ENCODE results near the gene C1orf141. TPM values are rescaled to one million over a fixed set of nuclear protein-coding genes. Genes with fewer than 3 reads are reported as not detected.

Gene C1orf141
- total and polyA plus RNA-seq, 2 donors (not counting 1 experiment from before 2014, with no cell fraction given): not detected

DNA sequence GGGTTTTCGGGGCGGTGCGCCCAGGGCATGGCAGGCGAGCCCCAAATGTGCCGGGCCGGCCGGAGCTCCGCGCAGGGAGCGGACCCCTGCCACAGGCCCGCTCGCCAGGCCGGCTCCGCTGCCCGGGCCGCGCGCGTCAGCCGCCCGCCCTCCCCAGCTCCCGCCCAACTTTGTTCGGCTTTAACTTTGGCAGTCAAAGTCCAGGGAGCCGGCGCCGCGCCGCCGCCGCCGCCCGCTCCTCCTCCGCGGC is 81.3 kb downstream of the C1orf141 start:
- peaks cover 5% of the 10 kb centered on the region for H3K79me2 ChIP-seq (ENCODE audit: control insufficient read depth, insufficient read depth, low read length)
- ATAC-seq (ENCODE audit: low read depth) (peak; percentile 23), DNase-seq (no peak)
- Mint-ChIP-seq H3K9me3 (ENCODE audit: insufficient read depth) (no peaks in the 10 kb centered on the region), H3K4me3 (peak overlapping the region; percentile 90), H3K27ac (peak overlapping the region; percentile 95), H3K27me3 (no peaks in the 10 kb centered on the region), H3K4me1 (peaks cover 26% of the 10 kb centered on the region)
- peak overlapping the region; percentile 94 for H2AFZ ChIP-seq (ENCODE audit: insufficient read depth, low read depth, low read length, poor library complexity, severe bottlenecking)
- intact Hi-C loops (cut with micrococcal nuclease): loop anchor here (2.0 to 5.0 kb wide), 4 partner anchors 71 to 1986 kb away; partner anchors contain the start of genes GADD45A and SERBP1
- no peaks in the 10 kb centered on the region for H3K9me3 ChIP-seq (ENCODE audit: control extremely low read depth in 1 of 3, control insufficient read depth in 2 of 3, insufficient read depth in 1 of 3, low read length in 2 of 3)
- no peaks in the 10 kb centered on the region for H3K27me3 ChIP-seq (replicated peaks in 1 of 4; ENCODE audit: control extremely low read depth in 1 of 4, control insufficient read depth in 3 of 4, insufficient read depth in 4 of 4, low read length in 3 of 4)
- no peaks in the 10 kb centered on the region for H4K20me1 ChIP-seq (ENCODE audit: control insufficient read depth, insufficient read depth, low read length, poor library complexity, severe bottlenecking)
- TF ChIP-seq, protein P1, sequence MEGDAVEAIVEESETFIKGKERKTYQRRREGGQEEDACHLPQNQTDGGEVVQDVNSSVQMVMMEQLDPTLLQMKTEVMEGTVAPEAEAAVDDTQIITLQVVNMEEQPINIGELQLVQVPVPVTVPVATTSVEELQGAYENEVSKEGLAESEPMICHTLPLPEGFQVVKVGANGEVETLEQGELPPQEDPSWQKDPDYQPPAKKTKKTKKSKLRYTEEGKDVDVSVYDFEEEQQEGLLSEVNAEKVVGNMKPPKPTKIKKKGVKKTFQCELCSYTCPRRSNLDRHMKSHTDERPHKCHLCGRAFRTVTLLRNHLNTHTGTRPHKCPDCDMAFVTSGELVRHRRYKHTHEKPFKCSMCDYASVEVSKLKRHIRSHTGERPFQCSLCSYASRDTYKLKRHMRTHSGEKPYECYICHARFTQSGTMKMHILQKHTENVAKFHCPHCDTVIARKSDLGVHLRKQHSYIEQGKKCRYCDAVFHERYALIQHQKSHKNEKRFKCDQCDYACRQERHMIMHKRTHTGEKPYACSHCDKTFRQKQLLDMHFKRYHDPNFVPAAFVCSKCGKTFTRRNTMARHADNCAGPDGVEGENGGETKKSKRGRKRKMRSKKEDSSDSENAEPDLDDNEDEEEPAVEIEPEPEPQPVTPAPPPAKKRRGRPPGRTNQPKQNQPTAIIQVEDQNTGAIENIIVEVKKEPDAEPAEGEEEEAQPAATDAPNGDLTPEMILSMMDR (IDR thresholded peaks at IDR 0.05): no peak
- no peak for TF ChIP-seq EZH2 (IDR thresholded peaks at IDR 0.05; ENCODE audit: borderline replicate concordance, insufficient read depth, low read depth, low read length, poor library complexity, severe bottlenecking)
- H3K9ac ChIP-seq (ENCODE audit: low read length): peak overlapping the region; percentile 77
- peak overlapping the region; percentile 84 to 88 for H3K27ac ChIP-seq (ENCODE audit: low read length in 2 of 2)
- H3K4me3 ChIP-seq (ENCODE audit: control extremely low read depth in 1 of 5, extremely low read depth in 1 of 5, insufficient read depth in 1 of 5, low read depth in 2 of 5, low read length in 4 of 5): peak overlapping the region; percentile 68 to 78 (median 77)
- peaks cover 5 to 19% of the 10 kb centered on the region in 2 experiments for H3K36me3 ChIP-seq (replicated peaks in 1 of 2; ENCODE audit: control extremely low read depth in 1 of 2, control insufficient read depth in 1 of 2, extremely low read depth in 1 of 2, insufficient read depth in 2 of 2, low read length in 1 of 2)
- WGBS (ENCODE audit: insufficient coverage): 0% methylated on average over 34 of the region's 34 CpGs
- peaks cover 11 to 15% of the 10 kb centered on the region in 2 donors for H3K4me1 ChIP-seq (ENCODE audit: control insufficient read depth in 2 of 2, insufficient read depth in 2 of 2, low read length in 2 of 2)
- ChIA-PET CTCF (interaction anchor here (1.0 to 3.3 kb wide), 7 partner anchors 58 to 161 kb away, joined by 3 to 34 read pairs (median 3); no protein-coding TSS in a partner anchor), POLR2A (interaction anchor here (0.7 to 1.5 kb wide), 2 partner anchors 129 to 632 kb away, joined by 3 to 5 read pairs; partner anchors contain the start of genes DNAI4, GADD45A and MIER1)
- peak overlapping the region; percentile 84 for H3K4me2 ChIP-seq (replicated peaks; ENCODE audit: low read depth, low read length, poor library complexity, severe bottlenecking)

DNA sequence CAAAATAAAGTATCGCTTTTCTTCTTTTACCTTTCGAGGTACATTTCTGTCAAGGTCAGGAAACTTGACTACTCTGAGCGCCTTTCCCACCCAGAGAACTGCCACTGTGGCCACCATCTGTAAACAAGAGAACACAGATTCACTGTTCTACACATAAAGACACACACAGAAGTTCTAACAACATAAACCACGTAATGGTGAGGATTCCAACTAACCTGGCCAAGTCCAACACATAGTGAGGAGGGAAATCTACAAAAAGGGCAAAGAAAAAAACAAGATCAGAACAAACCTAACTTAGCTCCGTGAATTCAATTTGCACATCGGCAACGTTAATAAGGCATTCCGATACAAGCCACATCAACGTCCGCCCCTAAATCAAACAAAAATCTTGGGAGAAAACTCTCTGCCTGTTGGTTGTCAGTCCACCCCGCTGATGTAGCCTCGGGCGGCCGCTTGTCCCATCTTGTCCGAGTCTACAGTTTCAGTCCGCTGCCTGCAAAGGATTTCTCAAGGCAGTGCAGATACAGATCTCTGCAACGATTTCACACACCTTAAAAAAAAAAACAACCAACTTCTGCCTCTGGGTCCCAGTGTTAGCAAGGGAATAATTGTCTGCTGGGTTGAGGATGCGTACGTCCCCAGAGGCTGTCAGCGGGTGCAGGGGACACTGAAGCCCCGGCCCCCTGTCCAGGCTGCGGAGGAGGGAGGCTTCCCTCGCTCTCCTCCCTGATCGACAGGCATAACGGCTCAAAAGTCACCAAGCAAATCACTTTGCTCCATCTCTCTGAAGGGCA is 81.8 kb downstream of the C1orf141 start:
- peak overlapping the region; percentile 84 for H3K4me2 ChIP-seq (replicated peaks; ENCODE audit: low read depth, low read length, poor library complexity, severe bottlenecking)
- intact Hi-C loops (cut with micrococcal nuclease): loop anchor here (2.0 to 5.0 kb wide), 4 partner anchors 71 to 1986 kb away; partner anchors contain the start of genes GADD45A and SERBP1
- H3K79me2 ChIP-seq (ENCODE audit: control insufficient read depth, insufficient read depth, low read length): peaks cover 9% of the 10 kb centered on the region
- peak overlapping the region; percentile 89 for H3K4me3 Mint-ChIP-seq
- ChIA-PET POLR2A (interaction anchor here (0.7 to 1.5 kb wide), 2 partner anchors 128 to 632 kb away, joined by 3 to 5 read pairs; partner anchors contain the start of genes DNAI4, GADD45A and MIER1), CTCF (interaction anchor here (1.2 to 3.3 kb wide), 5 partner anchors 57 to 162 kb away, joined by 3 to 34 read pairs (median 7); no protein-coding TSS in a partner anchor)
- peak overlapping the region; percentile 84 to 88 for H3K27ac ChIP-seq (ENCODE audit: low read length in 2 of 2)
- peaks cover 7 to 24% of the 10 kb centered on the region in 2 experiments for H3K36me3 ChIP-seq (replicated peaks in 1 of 2; ENCODE audit: control extremely low read depth in 1 of 2, control insufficient read depth in 1 of 2, extremely low read depth in 1 of 2, insufficient read depth in 2 of 2, low read length in 1 of 2)
- TF ChIP-seq, protein P1 (IDR thresholded peaks at IDR 0.05): no peak
- TF ChIP-seq EZH2 (IDR thresholded peaks at IDR 0.05; ENCODE audit: borderline replicate concordance, insufficient read depth, low read depth, low read length, poor library complexity, severe bottlenecking): no peak
- H3K9me3 Mint-ChIP-seq (ENCODE audit: insufficient read depth): no peaks in the 10 kb centered on the region
- H3K9ac ChIP-seq (ENCODE audit: low read length): peak overlapping the region; percentile 77
- no peaks in the 10 kb centered on the region for H4K20me1 ChIP-seq (ENCODE audit: control insufficient read depth, insufficient read depth, low read length, poor library complexity, severe bottlenecking)
- peaks cover 11 to 15% of the 10 kb centered on the region in 2 donors for H3K4me1 ChIP-seq (ENCODE audit: control insufficient read depth in 2 of 2, insufficient read depth in 2 of 2, low read length in 2 of 2)
- no peaks in the 10 kb centered on the region for H3K9me3 ChIP-seq (ENCODE audit: control extremely low read depth in 1 of 3, control insufficient read depth in 2 of 3, insufficient read depth in 1 of 3, low read length in 2 of 3)
- DNase-seq: no peak
- under 1% methylated on average over 22 of the region's 25 CpGs for WGBS (ENCODE audit: insufficient coverage)
- H3K27ac Mint-ChIP-seq: peak overlapping the region; percentile 76
- H3K4me3 ChIP-seq (ENCODE audit: control extremely low read depth in 1 of 5, extremely low read depth in 1 of 5, insufficient read depth in 1 of 5, low read depth in 2 of 5, low read length in 4 of 5): peak overlapping the region; percentile 68 to 78 (median 77)
- no peaks in the 10 kb centered on the region for H3K27me3 Mint-ChIP-seq
- H3K4me1 Mint-ChIP-seq: peaks cover 26% of the 10 kb centered on the region
- no peaks in the 10 kb centered on the region for H3K27me3 ChIP-seq (replicated peaks in 1 of 4; ENCODE audit: control extremely low read depth in 1 of 4, control insufficient read depth in 3 of 4, insufficient read depth in 4 of 4, low read length in 3 of 4)
- ATAC-seq (ENCODE audit: low read depth): no peak
- peak overlapping the region; percentile 94 for H2AFZ ChIP-seq (ENCODE audit: insufficient read depth, low read depth, low read length, poor library complexity, severe bottlenecking)

Data from B cell (primary cell).